ENCODE data around the gene PPP1R7. TPM values are rescaled to one million over a fixed set of nuclear protein-coding genes. Genes with fewer than 3 reads are reported as not detected.

Gene PPP1R7
- total and polyA plus RNA-seq, 9 of the 15 experiments (the other 6 are each of a cell fraction or from before 2014, with no cell fraction given) = 37.5 to 75.0 (median 50.5) TPM

- no peaks in the 10 kb centered on the region for H4K20me1 ChIP-seq (replicated peaks; ENCODE audit: control insufficient read depth, insufficient read depth, low read length)
- WGBS (ENCODE audit: insufficient coverage, low coverage, missing lambda C conversion rate) = 88% methylated on average over 20 of the region's 24 CpGs
- CTCF ChIA-PET (ENCODE audit: low intra/inter-chr PET ratio) = no interaction called here
- peaks cover 0 to 6% of the 10 kb centered on the region in 2 experiments; a peak in 1 of 5 replicates for H3K4me1 ChIP-seq (replicated peaks in 1 of 2; ENCODE audit: control insufficient read depth in 2 of 2, insufficient read depth in 2 of 2, low read length in 2 of 2)
- no peak overlapping the region for H3K27ac ChIP-seq (ENCODE audit: extremely low read depth, low read depth, low read length)
- peak; percentile 50; the same call in 1 of the 2 replicates for TF ChIP-seq ZNF121 (CRISPR knock-in tag; conservative IDR thresholded peaks at IDR 0.05)
- no peak for TF ChIP-seq ASH1L (IDR thresholded peaks at IDR 0.05; ENCODE audit: borderline replicate concordance, low read depth, partially characterized antibody)
- H3K9ac ChIP-seq (ENCODE audit: insufficient read depth in 1 of 2, low read depth in 2 of 2, low read length in 2 of 2) = no peak overlapping the region
- H3K4me3 ChIP-seq = no peak overlapping the region
- ATAC-seq = no peak
- no TSS peak for BruUV-seq (replicated peaks)
- H3K36me3 ChIP-seq (ENCODE audit: control insufficient read depth, insufficient read depth, low read length) = peaks cover 34% of the 10 kb centered on the region; the same call in 1 of the 3 replicates
- in situ Hi-C loops (cut with MboI) = no loop called here
- no peak overlapping the region for H3K4me2 ChIP-seq (ENCODE audit: insufficient read depth, low read length)
- intact Hi-C loops (cut with micrococcal nuclease) = no loop called here
- no peaks in the 10 kb centered on the region for H3K79me2 ChIP-seq (ENCODE audit: control insufficient read depth, insufficient read depth, low read length)
- no peak for FAIRE-seq
- POLR2A ChIA-PET = no interaction called here
- no peaks in the 10 kb centered on the region for H3K9me1 ChIP-seq (ENCODE audit: control insufficient read depth, insufficient read depth, low read length)
- no peaks in the 10 kb centered on the region for H3K27me3 ChIP-seq (ENCODE audit: control insufficient read depth in 2 of 2, insufficient read depth in 2 of 2, low read length in 2 of 2)
- H3K9me3 ChIP-seq (replicated peaks; ENCODE audit: control insufficient read depth, insufficient read depth, low read depth, low read length) = no peaks in the 10 kb centered on the region
- no peak for DNase-seq (ENCODE audit: extremely low read depth in 1 of 4, low spot score in 3 of 4)
- no peak overlapping the region for H2AFZ ChIP-seq (ENCODE audit: low read depth, low read length)
Measured at GRCh38 chr2:241139531-241140444, 10.5 kb upstream of the PPP1R7 start.

GRCh38 chr2:241140445-241140840 is 9.8 kb upstream of the PPP1R7 start:
- ATAC-seq (no peak), DNase-seq (ENCODE audit: extremely low read depth in 1 of 4, low spot score in 3 of 4) (no peak), FAIRE-seq (no peak)
- Histone ChIP-seq H3K9ac (ENCODE audit: insufficient read depth in 1 of 2, low read depth in 2 of 2, low read length in 2 of 2) (no peak overlapping the region), H3K4me3 (no peak overlapping the region), H3K27ac (ENCODE audit: extremely low read depth, low read depth, low read length) (no peak overlapping the region), H3K9me1 (ENCODE audit: control insufficient read depth, insufficient read depth, low read length) (no peaks in the 10 kb centered on the region), H2AFZ (ENCODE audit: low read depth, low read length) (no peak overlapping the region), H3K9me3 (replicated peaks; ENCODE audit: control insufficient read depth, insufficient read depth, low read depth, low read length) (no peaks in the 10 kb centered on the region), H3K4me2 (ENCODE audit: insufficient read depth, low read length) (no peak overlapping the region), H3K4me1 (replicated peaks in 1 of 2; ENCODE audit: control insufficient read depth in 2 of 2, insufficient read depth in 2 of 2, low read length in 2 of 2) (peaks cover 0 to 6% of the 10 kb centered on the region in 2 experiments; a peak in 1 of 5 replicates), H3K79me2 (ENCODE audit: control insufficient read depth, insufficient read depth, low read length) (no peaks in the 10 kb centered on the region), H3K27me3 (ENCODE audit: control insufficient read depth in 2 of 2, insufficient read depth in 2 of 2, low read length in 2 of 2) (no peaks in the 10 kb centered on the region), H4K20me1 (replicated peaks; ENCODE audit: control insufficient read depth, insufficient read depth, low read length) (no peaks in the 10 kb centered on the region), H3K36me3 (ENCODE audit: control insufficient read depth, insufficient read depth, low read length) (peaks cover 30% of the 10 kb centered on the region; the same call in 1 of the 3 replicates)
- intact Hi-C loops (cut with micrococcal nuclease) = no loop called here
- ChIA-PET CTCF (ENCODE audit: low intra/inter-chr PET ratio) (no interaction called here), POLR2A (interaction anchor here (1.1 kb wide), 1 partner anchor 10 kb away, joined by 4 read pairs; the partner anchor contains the start of gene PPP1R7)
- TF ChIP-seq ZNF384 (IDR thresholded peaks at IDR 0.05; ENCODE audit: low read depth, low read length) = no peak
- TF ChIP-seq MBD2 (IDR thresholded peaks at IDR 0.05; ENCODE audit: borderline replicate concordance, low read depth) = no peak
- TF ChIP-seq ZNF445 (CRISPR knock-in tag; IDR thresholded peaks at IDR 0.05; ENCODE audit: low read depth) = no peak
- no peak for TF ChIP-seq ZKSCAN8 (CRISPR knock-in tag; IDR thresholded peaks at IDR 0.05)
- TF ChIP-seq ZBTB12 (CRISPR knock-in tag; IDR thresholded peaks at IDR 0.05) = no peak
- no peak for TF ChIP-seq BACH1 (tag; IDR thresholded peaks at IDR 0.05)
- no peak for TF ChIP-seq ZNF133 (CRISPR knock-in tag; IDR thresholded peaks at IDR 0.05)
- no peak for TF ChIP-seq EGR1 (conservative IDR thresholded peaks at IDR 0.05)
- TF ChIP-seq ZNF184 (CRISPR knock-in tag; IDR thresholded peaks at IDR 0.05) = no peak
- TF ChIP-seq TBL1XR1 (IDR thresholded peaks at IDR 0.05; ENCODE audit: low read length in 2 of 2) = no peak
- no TSS peak for BruUV-seq (replicated peaks)
- in situ Hi-C loops (cut with MboI) = no loop called here
- 94% methylated on average over 10 of the region's 10 CpGs for WGBS (ENCODE audit: insufficient coverage, low coverage, missing lambda C conversion rate)

All from K562 (cell line).